HepG2 (cell line): ENCODE results near the gene ZMYND8. TPM values are rescaled to one million over a fixed set of nuclear protein-coding genes. Genes with fewer than 3 reads are reported as not detected.
A peak's percentile ranks its signal among the peaks of the same experiment; 100 is the strongest.

Source experiments
- ATAC-seq: fragments of 200-7000 bp; cut with Tn5 transposase; 3 replicates; pipeline ENCODE4 v1.9.1; 2020; ENCODE audit warnings: mild to moderate bottlenecking, moderate library complexity
- BruUV-seq: library from RNA; stranded (reverse); fragments of 400-500 nt; replicated peaks from 2 replicates; lab custom pipeline; 2021; lab: Mats Ljungman, UMichigan
- CTCF ChIA-PET: fragments of 300-600 bp; formaldehyde crosslinking; extraction: SDS; loops from one replicate; lab custom pipeline; 2021; ENCODE audit warnings: low total read pairs, inconsistent platforms, low intra/inter-chr PET ratio; lab: Yijun Ruan, JAX
- POLR2A ChIA-PET: fragments of 350-600 bp; sonication (Branson Sonifier 250); formaldehyde crosslinking; loops from one replicate; lab custom pipeline; 2020; ENCODE audit warnings: antibody characterized with exemption, inconsistent platforms; lab: Yijun Ruan, JAX
- DNase-seq: peaks from one replicate; pipeline ENCODE4 v3.0.0-alpha.2; 2015; ENCODE audit warnings: low spot score
- FAIRE-seq: peaks from 3 replicates; lab custom pipeline; 2011; peaks lifted over from hg19 to GRCh38; lab: Jason Lieb, UNC
- H2AFZ ChIP-seq: one replicate; pipeline ENCODE4 v1.6.1; 2011; ENCODE audit warnings: low read length, inconsistent platforms
- H3K27ac ChIP-seq: fragments of 300-600 bp; 3 replicates; pipeline ENCODE4 v1.8.0; 2011; ENCODE audit warnings: mixed run types, mild to moderate bottlenecking, mixed read lengths, low read length, inconsistent platforms; ENCODE audit not compliant: insufficient read depth; ENCODE audit errors: extremely low read length
- H3K27me3 ChIP-seq, 2 experiments: fragments of 200-600 bp in 1 of 2; 2 replicates in 1 of 2; 3 replicates in 1 of 2; pipeline versions ENCODE4 v1.6.0 to v1.8.0; 2011; ENCODE audit warnings: low read length in 2 of 2, mild to moderate bottlenecking in 2 of 2, moderate library complexity in 2 of 2, inconsistent platforms in 1 of 2; ENCODE audit not compliant: insufficient read depth in 2 of 2, control insufficient read depth in 1 of 2
- H3K36me3 ChIP-seq, 2 experiments: fragments of 200-600 bp in 1 of 2; replicated peaks in 1 of 2; 2 replicates in 1 of 2; 3 replicates in 1 of 2; pipeline versions ENCODE4 v1.5.1 to v1.8.0; 2011; ENCODE audit warnings: low read length in 2 of 2, inconsistent platforms in 1 of 2; ENCODE audit not compliant: insufficient read depth in 2 of 2, control insufficient read depth in 1 of 2
- H3K4me1 ChIP-seq: 2 replicates; pipeline ENCODE4 v1.5.1; 2012; ENCODE audit warnings: low read length, inconsistent platforms; ENCODE audit not compliant: insufficient read depth
- H3K4me2 ChIP-seq: 2 replicates; pipeline ENCODE4 v1.6.0; 2011; ENCODE audit warnings: low read depth, low read length, inconsistent platforms
- H3K4me3 ChIP-seq, 3 experiments: fragments of 200-600 bp in 1 of 3; sonication (generic), shearing (Covaris generic) in 1 of 3; replicated peaks in 1 of 3; 2 replicates each; pipeline ENCODE4 v1.5.1; 2011 to 2016; ENCODE audit warnings: low read length in 3 of 3, inconsistent platforms in 2 of 3, low read depth in 2 of 3, mild to moderate bottlenecking in 2 of 3, control low read depth in 1 of 3, mixed read lengths in 1 of 3; ENCODE audit not compliant: insufficient read depth in 1 of 3
- H3K79me2 ChIP-seq: one replicate; pipeline ENCODE4 v1.6.1; 2011; ENCODE audit warnings: low read length, inconsistent platforms; ENCODE audit not compliant: insufficient read depth
- H3K9ac ChIP-seq: 2 replicates; pipeline ENCODE4 v1.6.0; 2011; ENCODE audit warnings: mild to moderate bottlenecking, low read depth, low read length, inconsistent platforms; ENCODE audit not compliant: insufficient read depth
- H3K9me3 ChIP-seq: 2 replicates; pipeline ENCODE4 v1.5.1; 2012; ENCODE audit warnings: mild to moderate bottlenecking, low read length
- H4K20me1 ChIP-seq: 2 replicates; pipeline ENCODE4 v1.6.0; 2011; ENCODE audit warnings: inconsistent platforms, mild to moderate bottlenecking, low read length, moderate library complexity; ENCODE audit not compliant: insufficient read depth
- DNMT3B ChIP-seq: conservative IDR thresholded peaks from 2 replicates; pipeline ENCODE4 v1.6.1; 2016; ENCODE audit warnings: missing biosample characterization, control low read depth
- EHMT2 ChIP-seq: fragments of 200-600 bp; sonication (generic); IDR thresholded peaks from 2 replicates; pipeline ENCODE4 v1.7.0; 2017; ENCODE audit warnings: antibody characterized with exemption, low read depth, low read length, borderline replicate concordance
- EP300 ChIP-seq, 3 experiments: sonication (generic) in 1 of 3; formaldehyde crosslinking in 1 of 3; IDR thresholded peaks; 2 replicates each; pipeline versions ENCODE4 v1.5.1 to v1.6.1; 2011 to 2020; ENCODE audit warnings: low read depth in 2 of 3, low read length in 2 of 3, borderline replicate concordance in 1 of 3, improper control_type of control experiment in 1 of 3, mild to moderate bottlenecking in 1 of 3, missing genetic modification reagents in 1 of 3, moderate library complexity in 1 of 3
- HDAC2 ChIP-seq: sonication (generic); formaldehyde crosslinking; IDR thresholded peaks from 2 replicates; pipeline ENCODE4 v1.4.0; 2020; ENCODE audit warnings: missing genetic modification reagents
- HMG20A ChIP-seq: IDR thresholded peaks from 2 replicates; pipeline ENCODE4 v1.6.1; 2016; ENCODE audit warnings: borderline replicate concordance
- HOXA3 ChIP-seq: sonication (generic); formaldehyde crosslinking; IDR thresholded peaks from 2 replicates; pipeline ENCODE4 v1.5.0; 2020; ENCODE audit warnings: missing genetic modification reagents
- HOXA9 ChIP-seq: sonication (generic); formaldehyde crosslinking; IDR thresholded peaks from 2 replicates; pipeline ENCODE4 v1.8.1; 2022; ENCODE audit warnings: missing genetic modification reagents, mild to moderate bottlenecking, moderate library complexity, borderline replicate concordance
- IRF9 ChIP-seq: sonication (generic); formaldehyde crosslinking; IDR thresholded peaks from 2 replicates; pipeline ENCODE4 v1.8.0; 2022; ENCODE audit warnings: missing genetic modification reagents, mild to moderate bottlenecking, borderline replicate concordance
- KAT7 ChIP-seq: IDR thresholded peaks from 2 replicates; pipeline ENCODE4 v1.6.1; 2018; ENCODE audit warnings: borderline replicate concordance, missing compliant biosample characterization
- MAFF ChIP-seq: IDR thresholded peaks from 2 replicates; pipeline ENCODE4 v1.6.1; 2011; ENCODE audit warnings: low read depth, low read length, improper control_type of control experiment
- MXD4 ChIP-seq: IDR thresholded peaks from 2 replicates; pipeline ENCODE4 v1.6.1; 2016; ENCODE audit warnings: mild to moderate bottlenecking, missing biosample characterization, missing genetic modification reagents
- RBM22 ChIP-seq: fragments of 200-400 bp; formaldehyde crosslinking; optimal IDR thresholded peaks from 2 replicates; pipeline ENCODE3; 2017; ENCODE audit warnings: mild to moderate bottlenecking, low read length, moderate library complexity
- RCOR2 ChIP-seq: IDR thresholded peaks from 2 replicates; pipeline ENCODE4 v1.6.1; 2016; ENCODE audit warnings: missing biosample characterization, missing genetic modification reagents
- SIN3A ChIP-seq: IDR thresholded peaks from 2 replicates; pipeline ENCODE4 v1.6.1; 2011; ENCODE audit warnings: low read depth, mild to moderate bottlenecking, control low read depth, low read length, borderline replicate concordance
- SP140L ChIP-seq: sonication (generic); formaldehyde crosslinking; IDR thresholded peaks from 2 replicates; pipeline ENCODE4 v1.4.0; 2020; ENCODE audit warnings: missing genetic modification reagents, borderline replicate concordance
- THYN1 ChIP-seq: sonication (generic); formaldehyde crosslinking; IDR thresholded peaks from 2 replicates; pipeline ENCODE4 v1.8.1; 2023; ENCODE audit warnings: low read depth, mild to moderate bottlenecking, moderate library complexity, missing genetic modification reagents, borderline replicate concordance
- ZNF180 ChIP-seq: sonication (generic); formaldehyde crosslinking; IDR thresholded peaks from 2 replicates; pipeline ENCODE4 v1.4.0; 2020; ENCODE audit warnings: low read depth, missing genetic modification reagents, borderline replicate concordance
- ZNF607 ChIP-seq: sonication (generic); formaldehyde crosslinking; IDR thresholded peaks from 2 replicates; pipeline ENCODE4 v1.5.1; 2020; ENCODE audit warnings: missing genetic modification reagents, mild to moderate bottlenecking, borderline replicate concordance
- ZNF713 ChIP-seq: sonication (generic); formaldehyde crosslinking; IDR thresholded peaks from 2 replicates; pipeline ENCODE4 v1.4.0; 2020; ENCODE audit warnings: mild to moderate bottlenecking, missing genetic modification reagents
- ZNF776 ChIP-seq: sonication (generic); formaldehyde crosslinking; IDR thresholded peaks from 2 replicates; pipeline ENCODE4 v1.4.0; 2020; ENCODE audit warnings: mild to moderate bottlenecking, missing genetic modification reagents
- ZNF784 ChIP-seq: sonication (generic); formaldehyde crosslinking; IDR thresholded peaks from 2 replicates; pipeline ENCODE4 v1.5.1; 2020; ENCODE audit warnings: missing genetic modification reagents, mild to moderate bottlenecking, borderline replicate concordance
- ZNF891 ChIP-seq: sonication (generic); formaldehyde crosslinking; IDR thresholded peaks from 2 replicates; pipeline ENCODE4 v1.5.0; 2020; ENCODE audit warnings: mild to moderate bottlenecking, missing genetic modification reagents
- ZSCAN21 ChIP-seq: sonication (generic); formaldehyde crosslinking; IDR thresholded peaks from 2 replicates; pipeline ENCODE4 v1.8.0; 2022; ENCODE audit warnings: mild to moderate bottlenecking, missing genetic modification reagents, moderate library complexity, borderline replicate concordance
- WGBS: methylation state at CpG from one replicate; pipeline ENCODE4 v1.1.6; 2017; ENCODE audit warnings: low lambda C conversion rate; 5-methylcytosine and 5-hydroxymethylcytosine counted together
- in situ Hi-C: cut with HindIII; loops from 2 replicates; pipeline ENCODE4 v1.10.0; 2017; ENCODE audit warnings: low pct_unique_long_range_greater_than_20kb; ENCODE audit not compliant: extremely low pct_ligation_motif_present
- intact Hi-C: fragments of 100-400 bp; cut with micrococcal nuclease; formaldehyde crosslinking; loops from one replicate; pipeline ENCODE4 v1.10.0; 2022; ENCODE audit not compliant: unreplicated experiment
- polyA plus RNA-seq, 8 experiments: library from polyadenylated mRNA; depleted of rRNA in 3 of 8; stranded (reverse) in 7 of 8; unstranded in 1 of 8; fragments of >200 nt; fragmentation: Illumina TruSeq in 4 of 8; extraction: Trizol in 4 of 8; gene quantifications; 2 replicates each; pipeline versions ENCODE4 v1.2.1 to v1.2.3, GENCODE V29; 2011 to 2016; ENCODE audit warnings: low read depth in 4 of 8, missing spikeins in 1 of 8, mixed read lengths in 1 of 8; ENCODE audit not compliant: insufficient read depth in 1 of 8
- total RNA-seq, 5 experiments: library from RNA; depleted of rRNA; stranded (reverse); fragments of >200 nt; fragmentation: Illumina TruSeq; extraction: Trizol; gene quantifications; 2 replicates each; pipeline ENCODE4 v1.2.3, GENCODE V29; 2016; ENCODE audit warnings: low read depth in 1 of 5

Gene ZMYND8
- total and polyA plus RNA-seq, 2 of the 13 experiments (the other 11 are each of a cell fraction or from before 2014, with no cell fraction given) = 53.9 to 84.7 TPM

GRCh38 chr20:47317127-47317895, 39.2 kb downstream of the ZMYND8 start:
- peak; percentile 56 for DNase-seq
- H3K9ac ChIP-seq = peak overlapping the region; percentile 68; the same call in 1 of the 2 replicates
- TF ChIP-seq HOXA3 (CRISPR knock-in tag) (peak; percentile 24; the same call in 1 of the 2 replicates), EHMT2 (no peak), MXD4 (CRISPR knock-in tag) (no peak), SP140L (CRISPR knock-in tag) (no peak), ZSCAN21 (CRISPR knock-in tag) (no peak), ZNF713 (CRISPR knock-in tag) (no peak), MAFF (no peak), HMG20A (CRISPR knock-in tag) (no peak), RBM22 (peak; percentile 24), HOXA9 (no peak), SIN3A (no peak), IRF9 (CRISPR knock-in tag) (no peak), HDAC2 (no peak), ZNF607 (CRISPR knock-in tag) (0 out of 2 replicates have a peak, but pooled peaks have one; percentile 50), ZNF784 (CRISPR knock-in tag) (no peak), ZNF180 (no peak), THYN1 (CRISPR knock-in tag) (no peak), RCOR2 (CRISPR knock-in tag) (no peak), KAT7 (no peak), EP300 (IDR thresholded peaks at IDR 0.05; ENCODE audit: low read depth in 2 of 2, low read length in 2 of 2) (no peak), EP300 (CRISPR knock-in tag; IDR thresholded peaks at IDR 0.05; ENCODE audit: borderline replicate concordance) (peak; percentile 56; the same call in 1 of the 2 replicates), ZNF776 (CRISPR knock-in tag) (0 out of 2 replicates have a peak, but pooled peaks have one; percentile 71), ZNF891 (CRISPR knock-in tag) (0 out of 2 replicates have a peak, but pooled peaks have one; percentile 32), DNMT3B (CRISPR knock-in tag) (no peak)

More at GRCh38 chr20:47317127-47317895, 39.2 kb downstream of the ZMYND8 start:
- Histone ChIP-seq H3K4me3 (peak overlapping the region in 1 of 3 experiments; percentile 55; a peak in 1 of 6 replicates), H3K4me1 (peaks cover 100% of the 10 kb centered on the region), H3K9me3 (no peaks in the 10 kb centered on the region), H3K36me3 (peaks cover 13 to 25% of the 10 kb centered on the region in 2 experiments), H3K4me2 (peak overlapping the region; percentile 77; the same call in 1 of the 2 replicates), H4K20me1 (peaks cover 96% of the 10 kb centered on the region), H3K27ac (peak overlapping the region; percentile 82), H3K27me3 (no peaks in the 10 kb centered on the region), H2AFZ (no peak overlapping the region), H3K79me2 (peaks cover 98% of the 10 kb centered on the region)
- WGBS = 85% methylated on average over 13 of the region's 13 CpGs
- in situ Hi-C loops (no loop called here), intact Hi-C loops (loop anchor here (5.0 kb wide), 3 partner anchors 45 to 85 kb away; no protein-coding TSS in a partner anchor)
- ATAC-seq = no peak
- BruUV-seq = TSS peak; percentile 28
- FAIRE-seq = no peak
- CTCF ChIA-PET = no interaction called here
- POLR2A ChIA-PET = interaction anchor here (1.4 to 5.3 kb wide), 2 partner anchors 10 to 39 kb away, joined by 7 to 187 read pairs; partner anchors contain the start of gene ZMYND8
